ENCODE results near the gene PM20D1.

PM20D1 gene

DNA sequence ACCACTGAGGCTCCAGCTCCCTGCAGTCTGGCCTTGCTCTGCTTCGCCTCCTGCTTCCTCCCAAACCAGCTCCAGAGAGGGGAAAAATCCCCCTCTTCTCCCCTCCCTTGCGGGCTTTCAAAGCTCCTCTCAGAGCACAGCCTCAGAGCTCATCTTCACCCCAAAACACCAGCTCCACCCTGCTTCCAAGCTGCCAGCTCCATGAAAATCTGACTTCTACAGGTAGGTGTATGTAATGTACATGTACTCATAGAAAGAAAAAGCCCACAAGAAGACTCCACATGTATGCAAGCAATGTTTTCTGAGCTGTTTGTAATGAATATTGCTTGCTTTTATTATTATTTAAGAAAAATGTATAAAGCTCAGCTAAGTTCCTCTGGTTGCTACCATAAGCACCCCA is 45.3 kb downstream of the PM20D1 start:
- Histone ChIP-seq H3K9me3 (ENCODE audit: insufficient read depth, low read length) (no peaks in the 10 kb centered on the region), H3K9ac (ENCODE audit: insufficient read length, low read depth) (no peak overlapping the region), H3K4me1 (ENCODE audit: insufficient read depth, insufficient read length) (peaks cover 4% of the 10 kb centered on the region), H3K36me3 (ENCODE audit: insufficient read depth, insufficient read length, low read length) (peaks cover 71% of the 10 kb centered on the region), H3K4me3 (ENCODE audit: insufficient read length, low read depth) (no peak overlapping the region), H3K27me3 (ENCODE audit: insufficient read depth, insufficient read length) (no peaks in the 10 kb centered on the region)
- TF ChIP-seq YY1 (IDR thresholded peaks at IDR 0.05; ENCODE audit: insufficient read depth, insufficient read length) (no peak), SUZ12 (IDR thresholded peaks at IDR 0.05; ENCODE audit: extremely low read depth, insufficient read depth, insufficient read length) (no peak), ZNF274 (IDR thresholded peaks at IDR 0.05; ENCODE audit: low read depth, low read length) (no peak)
- DNase-seq (ENCODE audit: low read depth, low spot score): no peak

GRCh38 chr1:205803986-205804385 is 45.9 kb downstream of the PM20D1 start:
- peaks cover 71% of the 10 kb centered on the region for H3K36me3 ChIP-seq (ENCODE audit: insufficient read depth, insufficient read length, low read length)
- peaks cover 4% of the 10 kb centered on the region for H3K4me1 ChIP-seq (ENCODE audit: insufficient read depth, insufficient read length)
- H3K9me3 ChIP-seq (ENCODE audit: insufficient read depth, low read length): no peaks in the 10 kb centered on the region
- TF ChIP-seq ZNF274 (IDR thresholded peaks at IDR 0.05; ENCODE audit: low read depth, low read length): no peak
- no peak for TF ChIP-seq YY1 (IDR thresholded peaks at IDR 0.05; ENCODE audit: insufficient read depth, insufficient read length)
- no peak for TF ChIP-seq SUZ12 (IDR thresholded peaks at IDR 0.05; ENCODE audit: extremely low read depth, insufficient read depth, insufficient read length)
- no peak overlapping the region for H3K9ac ChIP-seq (ENCODE audit: insufficient read length, low read depth)
- no peak overlapping the region for H3K4me3 ChIP-seq (ENCODE audit: insufficient read length, low read depth)
- no peaks in the 10 kb centered on the region for H3K27me3 ChIP-seq (ENCODE audit: insufficient read depth, insufficient read length)
- no peak for DNase-seq (ENCODE audit: low read depth, low spot score)

GRCh38 chr1:205802060-205802459 is 47.9 kb downstream of the PM20D1 start:
- Histone ChIP-seq H3K27me3 (ENCODE audit: insufficient read depth, insufficient read length) (no peaks in the 10 kb centered on the region), H3K4me3 (ENCODE audit: insufficient read length, low read depth) (no peak overlapping the region), H3K36me3 (ENCODE audit: insufficient read depth, insufficient read length, low read length) (peaks cover 74% of the 10 kb centered on the region), H3K4me1 (ENCODE audit: insufficient read depth, insufficient read length) (no peaks in the 10 kb centered on the region), H3K9ac (ENCODE audit: insufficient read length, low read depth) (no peak overlapping the region), H3K9me3 (ENCODE audit: insufficient read depth, low read length) (no peaks in the 10 kb centered on the region)
- TF ChIP-seq SUZ12 (IDR thresholded peaks at IDR 0.05; ENCODE audit: extremely low read depth, insufficient read depth, insufficient read length) (no peak), YY1 (IDR thresholded peaks at IDR 0.05; ENCODE audit: insufficient read depth, insufficient read length) (no peak), ZNF274 (IDR thresholded peaks at IDR 0.05; ENCODE audit: low read depth, low read length) (no peak)
- no peak for DNase-seq (ENCODE audit: low read depth, low spot score)

DNA sequence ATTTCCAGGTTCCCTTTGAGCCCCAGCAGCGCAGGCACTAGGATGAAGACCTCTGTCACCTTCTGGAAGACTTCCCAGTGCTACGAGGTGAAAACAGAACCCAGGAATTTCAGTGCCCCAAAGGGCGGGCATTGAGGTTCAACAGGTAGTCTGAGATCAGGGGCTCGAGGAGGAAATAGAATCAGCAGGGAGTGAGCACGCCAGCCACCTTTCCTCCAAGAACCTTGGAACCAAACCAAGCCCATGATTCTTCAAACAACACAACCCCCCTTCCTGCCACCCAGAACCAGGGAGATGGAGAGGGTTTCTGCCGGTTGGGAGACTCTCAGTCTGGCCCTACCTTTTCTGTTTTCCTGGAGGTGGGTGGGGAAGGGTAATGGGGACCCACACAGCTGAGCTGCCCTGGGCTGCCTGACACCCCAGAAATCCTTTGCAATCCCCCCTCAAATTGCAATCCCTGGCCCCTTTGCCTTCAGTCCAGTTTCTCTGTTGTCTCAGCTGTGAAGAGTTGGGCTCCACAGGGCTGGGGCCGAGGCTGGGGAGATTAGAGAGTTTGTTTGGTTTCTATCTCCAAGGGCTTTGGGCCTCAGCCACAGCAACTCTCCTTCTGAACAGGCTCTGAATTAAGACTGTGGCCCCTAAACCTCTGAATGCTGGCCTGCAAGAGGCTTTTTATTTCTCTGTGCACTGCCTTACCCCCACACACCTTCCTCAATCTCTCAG is 48.8 kb downstream of the PM20D1 start:
- no peak for DNase-seq (ENCODE audit: low read depth, low spot score)

DNA sequence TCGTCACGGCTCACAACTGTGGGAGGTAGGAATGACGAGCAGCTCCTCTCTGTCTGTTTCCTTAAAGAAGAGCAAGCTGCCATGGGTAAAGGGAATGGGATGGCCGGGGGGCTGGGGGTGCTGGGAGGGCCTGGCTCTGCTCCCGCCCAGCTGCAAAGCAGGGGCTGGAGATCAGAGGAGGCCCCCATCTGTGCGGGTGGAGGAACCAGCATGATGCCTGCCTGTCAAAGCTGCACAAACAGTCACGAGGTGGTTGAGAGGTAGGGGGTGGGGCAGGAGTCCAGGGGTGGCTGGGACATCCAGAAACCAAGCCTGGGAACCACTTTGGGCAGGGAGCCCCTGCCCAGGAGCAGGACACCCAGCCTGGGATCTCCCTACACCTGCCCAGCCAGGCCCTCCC is 49.5 kb downstream of the PM20D1 start:
- Histone ChIP-seq H3K4me1 (ENCODE audit: insufficient read depth, insufficient read length) (no peaks in the 10 kb centered on the region), H3K4me3 (ENCODE audit: insufficient read length, low read depth) (no peak overlapping the region), H3K36me3 (ENCODE audit: insufficient read depth, insufficient read length, low read length) (peaks cover 76% of the 10 kb centered on the region), H3K9me3 (ENCODE audit: insufficient read depth, low read length) (no peaks in the 10 kb centered on the region), H3K9ac (ENCODE audit: insufficient read length, low read depth) (no peak overlapping the region), H3K27me3 (ENCODE audit: insufficient read depth, insufficient read length) (no peaks in the 10 kb centered on the region)
- no peak for DNase-seq (ENCODE audit: low read depth, low spot score)
- no peak for TF ChIP-seq SUZ12 (IDR thresholded peaks at IDR 0.05; ENCODE audit: extremely low read depth, insufficient read depth, insufficient read length)
- TF ChIP-seq ZNF274 (IDR thresholded peaks at IDR 0.05; ENCODE audit: low read depth, low read length): no peak
- no peak for TF ChIP-seq YY1 (IDR thresholded peaks at IDR 0.05; ENCODE audit: insufficient read depth, insufficient read length)

More for the DNA sequence above, 48.8 kb downstream of the PM20D1 start:
- Histone ChIP-seq H3K4me1 (ENCODE audit: insufficient read depth, insufficient read length) (no peaks in the 10 kb centered on the region), H3K36me3 (ENCODE audit: insufficient read depth, insufficient read length, low read length) (peaks cover 76% of the 10 kb centered on the region), H3K4me3 (ENCODE audit: insufficient read length, low read depth) (no peak overlapping the region), H3K27me3 (ENCODE audit: insufficient read depth, insufficient read length) (no peaks in the 10 kb centered on the region), H3K9me3 (ENCODE audit: insufficient read depth, low read length) (no peaks in the 10 kb centered on the region), H3K9ac (ENCODE audit: insufficient read length, low read depth) (no peak overlapping the region)
- TF ChIP-seq YY1 (IDR thresholded peaks at IDR 0.05; ENCODE audit: insufficient read depth, insufficient read length) (no peak), ZNF274 (IDR thresholded peaks at IDR 0.05; ENCODE audit: low read depth, low read length) (no peak), SUZ12 (IDR thresholded peaks at IDR 0.05; ENCODE audit: extremely low read depth, insufficient read depth, insufficient read length) (no peak)

DNA sequence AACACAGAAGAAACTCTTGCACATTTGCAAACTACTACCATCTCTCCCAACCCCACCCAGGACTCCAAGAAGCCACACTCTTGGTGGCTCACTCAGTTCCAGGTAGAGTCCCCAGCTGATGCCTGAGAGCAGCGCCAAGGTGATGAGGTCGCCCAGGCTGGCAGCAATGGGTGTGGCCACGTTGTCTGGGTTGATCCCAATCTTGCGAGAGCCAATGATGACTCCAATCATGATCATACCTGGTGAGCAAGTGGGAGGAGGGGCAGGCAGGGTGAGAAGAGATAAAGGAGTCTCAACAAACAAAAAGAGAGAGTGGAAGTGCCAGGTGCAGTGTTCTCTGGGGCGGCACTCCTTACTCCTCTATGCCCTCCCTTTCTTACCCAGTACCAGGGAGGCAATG is 51.4 kb downstream of the PM20D1 start:
- DNase-seq (ENCODE audit: low read depth, low spot score): no peak
- H3K4me1 ChIP-seq (ENCODE audit: insufficient read depth, insufficient read length): no peaks in the 10 kb centered on the region
- H3K9ac ChIP-seq (ENCODE audit: insufficient read length, low read depth): no peak overlapping the region
- no peaks in the 10 kb centered on the region for H3K27me3 ChIP-seq (ENCODE audit: insufficient read depth, insufficient read length)
- no peak for TF ChIP-seq SUZ12 (IDR thresholded peaks at IDR 0.05; ENCODE audit: extremely low read depth, insufficient read depth, insufficient read length)
- no peak for TF ChIP-seq YY1 (IDR thresholded peaks at IDR 0.05; ENCODE audit: insufficient read depth, insufficient read length)
- TF ChIP-seq ZNF274 (IDR thresholded peaks at IDR 0.05; ENCODE audit: low read depth, low read length): no peak
- no peak overlapping the region for H3K4me3 ChIP-seq (ENCODE audit: insufficient read length, low read depth)
- H3K9me3 ChIP-seq (ENCODE audit: insufficient read depth, low read length): no peaks in the 10 kb centered on the region
- peaks cover 72% of the 10 kb centered on the region for H3K36me3 ChIP-seq (ENCODE audit: insufficient read depth, insufficient read length, low read length)

DNA sequence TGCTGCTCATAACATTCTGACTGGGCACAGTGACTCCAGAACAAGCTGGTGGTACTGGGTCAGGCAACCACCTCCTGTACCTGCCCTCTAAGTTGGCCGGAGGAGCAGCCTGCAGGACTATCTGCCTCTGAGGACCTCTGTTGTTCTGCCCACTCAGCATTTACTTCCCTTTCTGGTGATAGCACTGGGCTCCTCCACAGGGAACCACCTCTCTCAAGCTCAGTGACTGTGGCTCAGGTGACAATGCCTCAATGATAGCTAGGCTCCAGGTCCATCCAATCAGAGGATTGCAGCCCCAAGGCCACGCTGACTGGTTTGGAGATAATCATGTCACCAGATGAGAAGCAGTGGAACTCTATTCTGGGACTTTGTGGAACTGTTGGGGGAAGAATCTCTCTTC is 52.8 kb downstream of the PM20D1 start:
- Histone ChIP-seq H3K36me3 (ENCODE audit: insufficient read depth, insufficient read length, low read length) (peaks cover 84% of the 10 kb centered on the region), H3K9me3 (ENCODE audit: insufficient read depth, low read length) (no peaks in the 10 kb centered on the region)

More for the DNA sequence above, 52.8 kb downstream of the PM20D1 start:
- Histone ChIP-seq H3K27me3 (ENCODE audit: insufficient read depth, insufficient read length) (no peaks in the 10 kb centered on the region), H3K4me1 (ENCODE audit: insufficient read depth, insufficient read length) (peaks cover 9% of the 10 kb centered on the region), H3K4me3 (ENCODE audit: insufficient read length, low read depth) (no peak overlapping the region), H3K9ac (ENCODE audit: insufficient read length, low read depth) (no peak overlapping the region)
- TF ChIP-seq SUZ12 (IDR thresholded peaks at IDR 0.05; ENCODE audit: extremely low read depth, insufficient read depth, insufficient read length) (no peak), ZNF274 (IDR thresholded peaks at IDR 0.05; ENCODE audit: low read depth, low read length) (no peak)
- DNase-seq (ENCODE audit: low read depth, low spot score): no peak

Measured in NT2/D1 (cell line).